Measurements from ENCODE around the gene KRTAP21-2. TPM values are rescaled to one million over a fixed set of nuclear protein-coding genes. Genes with fewer than 3 reads are reported as not detected.

Gene KRTAP21-2
- polyA plus RNA-seq, 1 donor from 2014 or later, result not detected

DNA sequence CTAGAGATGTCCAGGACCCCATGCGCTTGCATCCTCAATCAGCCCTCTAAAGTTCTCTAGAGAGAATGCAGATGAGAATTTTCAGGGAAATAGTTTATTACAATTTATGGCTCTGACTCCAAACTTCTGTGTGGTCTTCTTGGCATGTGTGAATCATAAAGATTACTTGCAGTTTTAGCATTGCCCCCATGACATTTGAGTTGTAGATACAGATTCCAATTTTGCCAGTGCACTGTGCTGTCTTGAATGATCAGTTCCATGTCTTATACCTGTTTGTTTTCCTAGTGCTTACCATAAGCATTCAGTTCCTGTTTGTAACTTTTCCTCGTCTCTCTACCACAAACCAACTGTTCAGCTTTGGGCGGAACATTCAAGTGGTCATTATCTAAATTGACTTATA, 33.3 kb downstream of the KRTAP21-2 start:
- H3K27ac Mint-ChIP-seq, result no peak overlapping the region
- no peaks in the 10 kb centered on the region for H3K4me1 Mint-ChIP-seq
- H3K4me3 Mint-ChIP-seq, result no peak overlapping the region
- peaks cover 0 to 8% (median 7%) of the 10 kb centered on the region in 3 donors for H3K9me3 Mint-ChIP-seq
- H3K27me3 Mint-ChIP-seq, result no peaks in the 10 kb centered on the region
- H3K36me3 Mint-ChIP-seq, result no peaks in the 10 kb centered on the region

DNA sequence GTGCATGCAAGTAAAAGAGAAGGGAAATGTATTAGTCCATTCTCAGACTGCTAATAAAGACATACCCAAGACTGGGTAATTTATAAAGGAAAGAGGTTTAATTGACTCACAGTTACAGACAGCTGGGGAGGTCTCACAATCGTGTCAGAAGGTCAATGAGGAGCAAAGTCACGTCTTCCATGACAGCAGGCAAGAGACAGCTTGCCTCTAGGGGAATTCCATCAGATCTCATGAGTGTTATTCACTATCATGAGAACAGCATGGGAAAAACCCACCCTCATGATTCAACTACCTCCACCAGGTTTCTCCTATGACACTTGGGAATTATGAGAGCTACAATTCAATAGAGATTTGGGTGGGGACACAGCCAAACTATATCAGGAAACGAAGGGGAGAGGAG, 36.6 kb downstream of the KRTAP21-2 start:
- no peaks in the 10 kb centered on the region for H3K27me3 Mint-ChIP-seq
- H3K27ac Mint-ChIP-seq, result no peak overlapping the region
- no peaks in the 10 kb centered on the region for H3K4me1 Mint-ChIP-seq
- peaks cover 4 to 8% (median 5%) of the 10 kb centered on the region in 3 donors for H3K9me3 Mint-ChIP-seq
- H3K4me3 Mint-ChIP-seq, result no peak overlapping the region
- H3K36me3 Mint-ChIP-seq, result no peaks in the 10 kb centered on the region

DNA sequence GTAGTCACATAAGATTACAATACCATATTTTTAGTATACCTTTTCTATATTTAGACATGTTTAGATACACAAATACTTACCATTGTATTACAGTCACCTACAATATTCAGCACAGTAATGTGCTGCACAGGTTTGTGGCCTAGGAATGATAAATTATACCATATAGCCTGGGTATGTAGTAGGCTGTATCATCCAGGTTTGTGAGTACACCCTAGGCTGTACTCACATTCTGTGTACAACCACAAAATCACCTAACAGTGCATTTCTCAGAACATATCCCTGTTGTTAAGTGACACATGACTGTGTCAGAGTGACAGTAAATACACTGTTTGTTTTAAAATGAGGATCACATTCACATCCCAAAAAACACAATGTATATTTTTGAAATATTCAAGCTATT, 39.6 kb downstream of the KRTAP21-2 start:
- Mint-ChIP-seq H3K27ac (no peak overlapping the region), H3K36me3 (no peaks in the 10 kb centered on the region), H3K4me1 (no peaks in the 10 kb centered on the region), H3K9me3 (peaks cover 4 to 5% (median 4%) of the 10 kb centered on the region in 3 donors), H3K4me3 (no peak overlapping the region), H3K27me3 (no peaks in the 10 kb centered on the region)

Other genes starting within 250 kb of the KRTAP21-2 start
- gene KRTAP19-5, start 245.1 kb downstream of the KRTAP21-2 start, polyA plus RNA-seq, result not detected
- not detected for gene KRTAP19-6, start 205.4 kb downstream of the KRTAP21-2 start, polyA plus RNA-seq
- not detected for gene KRTAP19-7, start 185.9 kb downstream of the KRTAP21-2 start, polyA plus RNA-seq
- gene KRTAP22-2, start 156.9 kb downstream of the KRTAP21-2 start, polyA plus RNA-seq, result not detected
- gene KRTAP6-3, start 154.8 kb downstream of the KRTAP21-2 start, polyA plus RNA-seq, result not detected
- not detected for gene KRTAP6-2, start 148.4 kb downstream of the KRTAP21-2 start, polyA plus RNA-seq
- gene KRTAP22-1, start 146.2 kb downstream of the KRTAP21-2 start, polyA plus RNA-seq, result not detected
- gene KRTAP6-1, start 133.3 kb downstream of the KRTAP21-2 start, polyA plus RNA-seq, result not detected
- not detected for gene KRTAP20-1, start 130.8 kb downstream of the KRTAP21-2 start, polyA plus RNA-seq
- gene KRTAP20-4, start 126.6 kb downstream of the KRTAP21-2 start, polyA plus RNA-seq, result not detected
- not detected for gene KRTAP20-2, start 112.1 kb downstream of the KRTAP21-2 start, polyA plus RNA-seq
- gene KRTAP20-3, start 104.4 kb downstream of the KRTAP21-2 start, polyA plus RNA-seq, result not detected
- gene KRTAP21-3, start 28.5 kb downstream of the KRTAP21-2 start, polyA plus RNA-seq, result not detected
- not detected for gene KRTAP21-1, start 8.2 kb upstream of the KRTAP21-2 start, polyA plus RNA-seq
- not detected for gene KRTAP8-1, start 66.0 kb upstream of the KRTAP21-2 start, polyA plus RNA-seq
- gene KRTAP7-1, start 82.5 kb upstream of the KRTAP21-2 start, polyA plus RNA-seq, result not detected
- gene KRTAP11-1, start 134.3 kb upstream of the KRTAP21-2 start, polyA plus RNA-seq, result not detected